ENCODE measurements around the gene PTK6.

DNA sequence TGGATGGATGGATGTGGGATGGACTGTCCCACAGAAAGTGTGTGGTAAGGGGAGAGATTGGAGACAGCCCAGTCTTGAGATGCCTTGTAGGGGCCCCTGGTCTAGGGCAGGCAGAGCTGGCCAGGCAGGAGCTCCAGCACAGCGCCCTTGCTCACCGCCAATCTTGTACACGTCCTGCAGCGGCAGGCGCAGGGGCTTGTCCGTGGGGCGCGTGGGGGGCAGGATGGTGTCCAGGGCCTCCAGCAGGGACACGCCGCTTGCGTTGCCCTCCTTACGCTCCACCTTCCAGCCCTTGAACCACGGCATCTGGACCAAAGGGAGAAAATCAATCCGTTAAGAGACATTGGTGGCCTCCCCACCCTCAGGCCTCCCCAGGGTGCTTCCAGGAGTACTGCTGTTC, 44.2 kb downstream of the PTK6 start:
- no peak for TF ChIP-seq FOXM1 (IDR thresholded peaks at IDR 0.05; ENCODE audit: borderline replicate concordance)
- no peak for TF ChIP-seq BHLHE40 (IDR thresholded peaks at IDR 0.05; ENCODE audit: borderline replicate concordance)
- no peak for TF ChIP-seq ARNT (IDR thresholded peaks at IDR 0.05)
- TF ChIP-seq ZNF384 (IDR thresholded peaks at IDR 0.05), result no peak
- no peak for TF ChIP-seq FOXA1 (IDR thresholded peaks at IDR 0.05)
- no peak for TF ChIP-seq L3MBTL2 (conservative IDR thresholded peaks at IDR 0.05)
